NCI-H2196 (cell line): ENCODE results near the gene BUD23.
"Not testable (repeated sequence)": the region's sequence is repeated elsewhere in the genome, so short reads cannot be mapped to it uniquely, and the experiment has no call there.

Source experiments
- DNase-seq: peaks from one replicate; lab custom pipeline; 2025; ENCODE audit not compliant: unreplicated experiment; lab: John Stamatoyannopoulos, UW

The BUD23 gene, protein sequence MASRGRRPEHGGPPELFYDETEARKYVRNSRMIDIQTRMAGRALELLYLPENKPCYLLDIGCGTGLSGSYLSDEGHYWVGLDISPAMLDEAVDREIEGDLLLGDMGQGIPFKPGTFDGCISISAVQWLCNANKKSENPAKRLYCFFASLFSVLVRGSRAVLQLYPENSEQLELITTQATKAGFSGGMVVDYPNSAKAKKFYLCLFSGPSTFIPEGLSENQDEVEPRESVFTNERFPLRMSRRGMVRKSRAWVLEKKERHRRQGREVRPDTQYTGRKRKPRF

DNA sequence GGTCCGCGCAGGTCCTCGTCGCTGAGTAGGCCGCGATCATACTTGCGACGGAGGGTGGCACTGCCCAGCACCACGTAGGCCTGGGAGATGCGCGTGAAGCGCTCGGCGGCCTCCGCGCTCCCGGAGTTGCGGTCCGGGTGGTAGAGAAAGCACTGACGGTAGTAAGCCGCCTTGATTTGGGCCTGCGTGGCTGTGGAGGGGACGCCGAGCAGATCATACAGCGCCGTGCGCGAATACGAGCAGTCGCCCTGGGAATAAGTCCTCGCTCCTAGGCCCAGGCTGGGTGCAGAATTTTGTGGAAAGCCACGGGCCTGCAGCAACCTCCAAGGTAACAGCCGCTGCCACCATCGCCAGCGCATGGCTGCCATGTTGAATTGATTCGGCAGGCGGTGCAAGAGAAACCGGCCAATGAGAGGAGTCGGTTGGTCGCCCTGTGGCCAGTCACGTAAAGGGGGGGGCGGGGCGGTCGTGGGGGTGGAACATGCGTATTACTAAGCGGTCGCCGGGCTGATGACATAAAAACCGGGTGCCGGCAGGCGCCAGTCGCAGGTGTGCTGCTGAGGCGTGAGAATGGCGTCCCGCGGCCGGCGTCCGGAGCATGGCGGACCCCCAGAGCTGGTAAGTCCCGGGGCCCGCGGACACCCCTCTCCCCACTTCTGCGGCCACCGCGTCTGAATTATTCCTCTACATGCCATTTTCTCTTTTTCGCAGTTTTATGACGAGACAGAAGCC lies at the start of gene BUD23, which contains the start of gene DNAJC30:
Gene BUD23 (plus strand): TSS at position 542 of the 732 bp plus-strand sequence. CDS start 29 bp downstream, at position 571.
Gene DNAJC30 (minus strand): TSS at position 398 of the 732 bp plus-strand sequence. CDS start 30 bp downstream, at position 368.
- peak; percentile 92 for DNase-seq

DNA sequence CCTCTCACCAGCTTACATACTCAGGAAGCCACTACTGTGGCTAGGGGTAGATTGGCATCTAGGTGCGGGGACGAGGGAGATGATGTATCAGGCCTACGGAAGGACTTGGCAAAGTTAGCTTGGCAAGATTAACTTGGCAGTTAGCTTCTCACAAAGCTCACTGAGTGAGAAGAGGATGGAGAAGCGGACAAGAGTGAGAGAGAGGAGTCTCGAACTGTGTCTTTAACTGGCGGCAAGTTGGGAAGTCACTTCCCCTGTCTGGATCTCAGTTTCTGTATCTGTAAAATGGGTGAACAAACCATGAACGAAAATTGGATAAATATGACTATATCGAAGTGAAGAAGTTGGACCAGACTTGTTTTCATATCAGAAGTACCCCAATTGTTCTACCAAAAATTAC lies 49.6 kb upstream of the BUD23 start:
- no peak for DNase-seq

DNA sequence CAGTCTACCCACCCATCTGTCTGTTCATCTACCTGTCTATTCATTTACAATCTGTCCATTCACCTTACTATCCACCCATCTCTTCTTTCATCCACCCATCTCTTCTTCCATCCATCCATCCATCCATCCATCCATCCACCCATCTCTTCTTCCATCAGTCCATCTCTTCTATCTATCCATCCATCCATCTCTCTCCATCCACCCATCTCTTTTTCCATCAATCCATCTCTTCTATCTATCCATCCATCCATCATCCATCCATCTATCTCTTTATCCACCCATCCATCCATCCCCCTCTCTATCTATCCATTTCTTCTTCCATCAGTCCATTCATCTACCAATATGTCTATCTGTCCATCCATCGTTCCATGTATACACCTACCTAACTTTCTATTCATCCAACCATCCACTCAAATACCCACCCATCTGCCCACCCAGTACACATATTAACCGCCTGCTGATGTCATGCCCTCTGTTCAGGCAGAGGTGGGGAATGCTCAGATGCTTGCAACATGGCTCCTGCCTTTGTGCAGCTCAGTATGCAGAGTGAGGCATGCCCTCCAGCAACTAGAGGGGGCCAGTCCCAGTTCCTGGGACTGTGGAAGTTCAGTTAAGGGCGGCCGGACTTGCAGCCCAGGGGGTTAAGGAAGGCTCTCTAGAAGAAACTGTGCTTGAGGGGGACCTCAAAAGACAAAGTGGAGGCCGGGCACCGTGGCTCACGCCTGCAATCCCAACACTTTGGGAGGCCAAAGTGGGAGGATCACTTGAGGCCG lies 47.8 kb upstream of the BUD23 start:
- DNase-seq: no peak

DNA sequence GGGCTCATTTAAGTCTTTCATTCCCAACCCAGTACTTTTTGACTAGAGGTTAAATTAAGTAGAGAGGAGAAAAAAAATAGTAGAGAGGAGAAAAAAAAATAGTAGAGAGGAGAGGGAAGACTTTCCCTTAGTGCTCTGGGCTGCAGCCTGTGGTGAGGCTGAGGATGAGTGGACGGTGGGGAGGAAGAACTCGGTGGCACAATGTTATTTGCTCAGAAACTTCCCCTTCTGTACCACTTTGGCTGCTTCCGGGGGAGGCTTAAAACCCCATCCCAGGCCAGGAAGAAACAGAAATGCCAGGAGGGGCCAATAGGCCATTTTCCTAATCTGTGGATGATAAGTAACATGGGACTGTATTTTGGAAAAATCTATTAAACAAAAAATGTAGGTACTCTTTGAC lies 44.5 kb upstream of the BUD23 start:
- no peak for DNase-seq

DNA sequence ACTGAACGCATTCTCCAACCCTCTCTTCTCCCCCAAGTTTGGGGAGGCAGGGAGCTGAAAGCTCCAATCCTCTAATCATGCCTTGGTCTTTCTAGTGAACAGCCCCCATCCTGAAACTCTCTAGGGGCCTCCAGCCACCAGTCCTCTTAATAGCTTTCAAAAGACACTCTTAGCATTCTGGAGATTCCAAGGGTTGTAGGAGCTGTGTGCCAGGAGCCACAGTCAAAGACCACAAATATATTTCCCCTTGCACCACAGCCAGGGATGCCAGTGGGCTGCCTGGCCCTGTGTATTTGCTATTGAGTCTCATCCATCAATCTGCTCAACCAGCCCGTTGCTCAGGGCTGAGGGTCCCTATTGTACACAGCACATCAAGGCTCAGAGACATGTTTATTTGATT lies 40.6 kb upstream of the BUD23 start:
- DNase-seq: no peak

DNA sequence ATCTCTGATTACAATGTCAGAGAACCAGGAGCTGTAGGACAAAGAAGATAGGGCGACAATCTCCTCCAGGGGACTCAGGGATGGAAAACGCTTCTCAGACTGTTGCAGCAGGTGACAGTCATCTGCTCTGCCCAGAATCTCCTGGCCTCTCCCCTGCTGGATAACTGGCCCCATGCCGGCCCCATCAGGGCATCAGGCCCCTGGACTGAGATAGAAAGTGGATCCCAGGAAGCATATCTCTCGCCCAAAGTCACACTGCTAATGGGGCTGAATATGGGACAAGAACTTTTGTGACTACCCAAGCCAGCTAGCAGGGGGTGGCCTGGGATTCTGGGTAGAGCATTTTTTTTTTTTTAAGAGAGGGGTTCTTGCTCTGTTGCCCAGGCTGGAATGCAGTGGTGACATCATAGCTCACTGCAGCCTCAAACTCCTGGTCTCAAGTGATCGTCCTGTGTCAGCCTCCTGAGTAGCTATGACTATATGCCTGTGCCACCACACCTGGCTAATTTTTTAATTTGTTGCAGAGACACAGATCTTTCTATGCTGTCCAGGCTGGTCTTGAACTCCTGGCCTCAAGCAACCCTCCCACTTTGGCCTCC lies 38.6 kb upstream of the BUD23 start:
- no peak for DNase-seq

DNA sequence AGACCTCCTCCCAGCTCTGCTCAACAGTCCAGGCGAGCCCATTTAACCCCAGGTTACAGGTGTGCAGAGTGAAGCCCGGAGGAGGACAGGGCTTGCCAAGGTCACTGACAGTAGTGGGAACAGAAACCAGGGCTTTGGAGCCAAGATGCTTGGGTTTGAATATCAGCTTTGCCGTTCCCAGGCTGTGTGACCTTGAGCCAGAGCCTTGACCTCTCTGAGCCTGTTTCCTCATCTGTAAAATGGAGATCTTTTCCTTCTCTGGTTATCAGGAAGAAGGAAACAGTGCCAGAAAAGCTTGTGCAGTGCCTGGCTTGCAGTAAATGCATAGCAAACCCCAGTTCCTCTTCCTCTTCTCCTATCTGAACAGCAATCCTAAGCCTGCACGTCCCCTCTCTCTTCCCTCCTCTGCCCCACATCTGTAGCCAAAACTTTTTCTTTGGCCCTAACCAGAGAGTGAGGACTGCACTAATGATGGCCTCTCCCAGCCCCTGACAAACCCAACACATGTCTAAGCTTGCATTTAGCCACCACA lies 37.7 kb upstream of the BUD23 start:
- DNase-seq: no peak

DNA sequence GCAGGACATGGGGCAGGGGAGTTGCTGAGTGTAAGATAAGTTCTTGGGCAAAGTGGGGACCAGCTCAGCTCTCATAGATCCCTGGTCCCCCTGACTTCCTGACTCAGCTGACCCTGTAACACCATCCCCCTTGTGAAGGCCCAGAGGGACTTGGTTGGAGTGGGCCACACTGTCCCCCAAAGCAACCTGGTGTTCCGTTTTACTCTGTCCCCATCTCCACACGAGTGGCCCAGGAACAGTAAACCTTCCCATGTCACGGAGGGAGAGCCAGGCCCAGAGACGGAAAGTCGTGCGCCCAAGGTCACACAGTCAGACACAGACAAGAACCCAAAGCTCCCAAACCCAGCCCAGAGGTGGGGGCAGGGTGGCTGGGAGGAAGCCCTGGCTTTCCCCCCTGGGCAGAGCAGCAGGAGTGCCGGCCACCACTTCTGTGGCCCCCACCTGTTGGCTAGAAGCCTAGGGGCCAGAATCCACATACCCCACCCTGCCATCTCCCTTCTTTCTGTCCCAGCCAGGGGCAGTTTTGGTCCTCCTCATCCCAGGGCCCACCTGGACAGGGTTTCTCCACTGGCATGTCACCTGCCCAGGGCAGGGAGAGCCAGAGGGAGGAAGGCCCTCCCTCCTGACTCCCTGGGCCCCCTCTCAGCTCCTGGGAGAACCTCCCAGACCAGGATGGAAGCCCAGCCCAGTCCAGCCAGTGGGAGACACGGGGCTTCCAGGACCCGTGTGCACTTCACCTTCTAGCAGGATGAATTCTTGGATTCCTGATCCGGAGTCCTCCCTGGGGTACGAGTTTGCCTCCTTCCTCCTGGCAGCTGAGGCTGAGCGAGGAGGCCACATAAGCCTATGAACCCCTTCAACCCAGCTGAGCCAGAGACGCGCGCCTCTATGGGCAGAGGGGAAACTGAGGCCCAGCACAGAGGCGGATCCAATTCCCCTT lies 36.3 kb upstream of the BUD23 start:
- DNase-seq: no peak

DNA sequence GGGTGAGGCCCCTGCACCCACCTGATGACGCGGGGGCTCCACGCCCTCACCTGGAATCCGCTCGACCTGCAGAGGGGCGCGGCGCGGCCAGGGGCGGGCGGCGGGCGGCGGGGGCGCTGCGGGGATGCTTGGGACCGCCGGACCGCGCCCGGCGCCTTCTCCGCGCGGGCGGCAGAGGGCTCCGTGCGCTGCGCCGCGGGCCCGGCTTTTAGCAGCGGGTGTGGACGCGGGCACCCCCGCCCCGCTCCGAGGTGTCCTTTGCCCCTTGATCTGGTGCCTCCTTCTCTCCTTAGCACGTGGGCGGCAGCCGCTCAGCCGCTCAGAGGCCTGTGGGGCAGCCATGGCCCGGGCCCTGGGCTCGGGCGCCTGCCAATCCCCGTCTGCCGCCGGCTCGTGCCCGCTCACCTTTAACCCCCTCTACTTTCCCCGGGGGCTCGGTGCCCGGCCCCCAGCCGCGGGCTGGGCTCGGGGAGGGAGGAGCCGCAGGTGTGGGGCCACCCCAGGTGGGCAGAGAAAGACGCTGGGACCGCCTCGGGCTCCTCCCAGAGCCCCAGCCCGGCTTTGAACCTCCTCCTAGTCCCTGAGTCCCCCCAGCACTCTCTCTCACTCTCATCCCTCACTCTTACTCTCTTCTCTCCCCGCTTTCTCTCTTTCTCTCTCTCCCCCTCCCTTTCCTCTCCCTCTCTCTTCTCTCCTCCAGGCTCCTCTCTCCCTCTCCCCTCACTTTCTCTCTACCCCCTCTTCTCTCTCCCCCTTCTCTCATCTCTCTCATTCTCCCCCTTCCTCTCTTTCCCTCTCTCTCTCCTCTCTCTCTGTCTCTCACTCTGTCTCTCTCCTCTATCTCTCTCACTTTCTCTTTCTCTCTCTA lies 35.4 kb upstream of the BUD23 start:
- DNase-seq: peak; percentile 32

DNA sequence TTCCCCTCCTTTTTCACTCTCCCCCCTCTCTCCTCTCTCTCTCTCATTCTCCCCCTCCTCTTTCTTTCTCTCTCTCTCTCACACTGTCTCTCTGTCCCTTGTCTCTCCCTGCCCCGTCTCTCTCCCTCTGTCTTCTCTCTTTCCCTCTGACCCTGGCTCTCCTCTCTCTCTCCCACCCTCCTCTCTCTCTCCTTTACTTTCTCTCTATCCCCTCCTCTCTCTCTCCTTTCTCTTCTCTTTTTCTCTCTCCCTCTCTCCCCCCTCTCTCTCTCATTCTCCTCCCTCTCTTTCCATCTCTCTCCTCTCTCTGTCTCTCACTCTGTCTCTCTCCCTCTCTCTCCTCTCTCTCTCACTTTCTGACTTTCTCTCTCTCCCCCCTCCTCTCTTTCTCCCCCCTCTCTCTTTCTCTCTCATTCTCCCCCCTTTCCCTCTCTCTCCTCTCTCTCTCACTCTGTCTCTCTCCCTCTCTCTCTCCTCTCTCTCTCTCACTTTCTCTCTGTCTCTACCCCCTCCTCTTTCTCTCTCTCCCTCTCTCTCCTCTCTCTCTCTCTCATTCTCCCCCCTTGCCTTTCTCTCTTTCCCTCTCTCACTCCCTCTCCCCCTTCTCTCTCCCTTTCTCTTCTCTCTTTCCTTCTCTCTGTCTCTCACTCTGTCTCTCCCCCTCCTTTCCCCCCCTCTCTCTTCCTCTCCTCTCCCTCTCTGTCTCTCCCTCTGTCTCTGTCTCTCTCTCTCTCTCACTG lies 34.6 kb upstream of the BUD23 start:
- DNase-seq: no peak

DNA sequence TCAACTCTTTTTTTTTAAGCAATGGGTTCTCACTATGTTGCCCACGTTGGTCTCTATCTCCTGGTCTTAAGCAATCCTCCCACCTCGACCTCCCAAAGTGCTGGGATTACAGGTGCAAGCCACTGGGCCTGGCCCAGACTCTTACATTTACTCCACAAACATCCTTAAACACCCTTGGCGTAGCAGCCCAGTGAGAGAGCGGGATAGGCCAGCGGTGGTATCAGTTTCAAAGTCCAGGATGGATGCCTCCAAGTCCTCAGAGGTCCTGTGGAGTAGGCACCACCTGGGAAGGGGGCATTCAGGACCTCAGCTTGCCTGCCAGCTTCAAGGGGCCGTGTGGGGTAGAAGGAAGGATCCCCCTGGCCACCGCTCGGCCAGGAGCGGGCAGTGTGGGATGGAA lies 33.8 kb upstream of the BUD23 start:
- no peak for DNase-seq

DNA sequence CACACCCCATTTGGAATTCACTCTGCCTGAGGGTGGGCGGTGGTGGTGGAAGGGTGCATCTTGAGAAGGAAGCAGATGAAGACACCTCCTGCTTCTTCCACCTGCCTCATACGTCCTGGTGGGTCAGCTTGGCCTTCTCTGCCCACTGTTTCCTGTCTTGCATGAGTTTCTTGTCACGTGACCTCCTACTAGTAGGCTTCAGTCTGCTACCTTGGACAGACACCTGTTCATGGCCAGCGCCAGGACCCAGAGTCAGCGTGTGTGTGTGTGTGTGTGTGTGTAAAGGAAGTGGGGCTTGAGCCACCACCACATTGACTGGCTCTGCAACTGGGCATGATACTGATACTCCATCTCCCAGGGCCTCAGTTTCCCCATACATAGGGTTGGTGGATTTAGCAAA lies 32.9 kb upstream of the BUD23 start:
- no peak for DNase-seq

DNA sequence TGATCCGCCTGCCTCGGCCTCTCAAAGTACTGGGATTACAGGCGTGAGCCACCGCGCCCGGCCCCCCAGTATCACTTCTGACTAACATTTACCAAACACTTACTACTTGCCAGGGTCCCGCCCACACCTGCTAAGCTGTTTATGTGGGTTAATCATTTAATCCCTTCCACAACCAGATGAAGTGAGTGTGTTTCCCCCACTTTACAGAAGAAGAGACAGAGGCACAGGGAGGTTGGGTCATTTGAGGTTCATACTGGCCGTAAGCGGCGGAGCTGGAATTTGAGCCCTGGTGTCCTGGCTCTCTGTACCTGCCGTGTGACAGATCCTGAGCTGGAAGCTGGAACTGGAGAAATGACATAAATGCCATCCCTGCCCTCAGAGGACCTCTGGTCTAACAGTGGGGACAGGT lies 30.9 kb upstream of the BUD23 start:
- DNase-seq: no peak

DNA sequence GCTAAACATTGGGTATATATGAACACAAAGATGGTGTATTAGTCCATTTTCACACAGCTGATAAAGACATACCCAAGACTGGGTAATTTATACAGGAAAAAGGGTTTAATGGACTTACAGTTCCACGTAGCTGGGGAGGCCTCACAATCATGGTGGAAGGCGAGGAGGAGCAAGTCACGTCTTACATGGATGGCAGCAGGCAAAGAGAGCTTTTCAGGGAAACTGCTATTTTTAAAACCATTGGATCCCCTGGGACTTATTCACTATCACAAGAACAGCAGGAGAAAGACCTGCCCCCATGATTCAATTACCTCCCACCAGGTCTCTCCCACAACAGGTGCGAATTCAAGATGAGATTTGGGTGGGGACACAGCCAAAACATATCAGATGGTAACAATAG lies 28.1 kb upstream of the BUD23 start:
- not testable (repeated sequence) for DNase-seq

DNA sequence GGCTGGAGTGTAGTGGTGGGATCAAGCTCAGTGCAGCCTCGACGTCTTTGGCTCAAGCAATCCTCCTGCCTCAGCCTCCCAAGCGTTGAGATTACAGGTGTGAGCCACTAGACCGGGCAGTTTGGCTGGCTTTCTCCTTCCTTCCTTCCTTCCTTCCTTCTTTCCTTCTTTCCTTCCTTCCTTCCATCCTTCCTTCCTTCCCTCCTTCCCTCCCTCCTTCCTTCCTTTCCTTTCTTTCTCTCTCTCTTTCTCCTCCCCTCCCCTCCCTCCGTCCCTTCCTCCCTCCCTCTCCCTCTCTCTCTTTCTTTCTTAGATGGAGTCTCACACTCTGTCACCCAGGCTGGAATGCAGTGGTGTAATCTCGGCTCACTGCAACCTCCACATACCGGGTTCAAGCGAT lies 23.4 kb upstream of the BUD23 start:
- DNase-seq: no peak

DNA sequence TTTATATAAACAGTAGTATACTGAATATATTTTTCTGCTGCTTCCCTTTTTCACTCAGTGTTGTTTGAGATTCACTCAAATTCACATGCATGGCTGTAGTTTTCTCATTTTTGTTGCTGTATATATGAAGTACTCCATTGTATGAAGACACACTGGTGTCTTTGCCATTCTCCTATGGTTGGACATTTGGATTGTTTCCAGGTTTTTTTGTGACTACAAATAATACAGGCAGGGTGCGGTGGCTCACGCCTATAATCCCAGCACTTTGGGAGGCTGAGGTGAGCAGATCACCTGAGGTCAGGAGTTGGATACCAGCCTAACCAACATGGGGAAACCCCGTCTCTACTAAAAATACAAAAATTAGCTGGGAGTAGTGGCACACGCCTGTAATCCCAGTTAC lies 22.8 kb upstream of the BUD23 start:
- DNase-seq: not testable (repeated sequence)

DNA sequence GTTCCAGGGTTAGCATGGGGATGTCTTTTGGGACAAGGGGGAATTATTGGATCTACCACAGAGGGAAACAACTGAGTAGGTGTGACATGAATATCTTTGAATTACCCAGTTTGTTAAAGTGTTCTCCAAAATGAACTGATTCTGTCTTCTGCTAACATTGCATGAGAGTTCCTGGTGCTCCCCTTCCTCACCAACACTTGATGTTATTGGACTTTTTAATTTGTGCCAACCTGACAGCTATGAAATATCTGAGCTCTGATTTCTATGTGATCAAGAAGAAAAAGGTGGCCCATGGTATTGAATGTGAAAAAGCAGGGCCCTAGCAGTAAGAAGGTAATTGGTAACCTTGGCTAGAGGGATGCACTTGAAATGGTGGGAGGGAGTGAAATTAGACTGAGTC lies 20.4 kb upstream of the BUD23 start:
- DNase-seq: no peak

DNA sequence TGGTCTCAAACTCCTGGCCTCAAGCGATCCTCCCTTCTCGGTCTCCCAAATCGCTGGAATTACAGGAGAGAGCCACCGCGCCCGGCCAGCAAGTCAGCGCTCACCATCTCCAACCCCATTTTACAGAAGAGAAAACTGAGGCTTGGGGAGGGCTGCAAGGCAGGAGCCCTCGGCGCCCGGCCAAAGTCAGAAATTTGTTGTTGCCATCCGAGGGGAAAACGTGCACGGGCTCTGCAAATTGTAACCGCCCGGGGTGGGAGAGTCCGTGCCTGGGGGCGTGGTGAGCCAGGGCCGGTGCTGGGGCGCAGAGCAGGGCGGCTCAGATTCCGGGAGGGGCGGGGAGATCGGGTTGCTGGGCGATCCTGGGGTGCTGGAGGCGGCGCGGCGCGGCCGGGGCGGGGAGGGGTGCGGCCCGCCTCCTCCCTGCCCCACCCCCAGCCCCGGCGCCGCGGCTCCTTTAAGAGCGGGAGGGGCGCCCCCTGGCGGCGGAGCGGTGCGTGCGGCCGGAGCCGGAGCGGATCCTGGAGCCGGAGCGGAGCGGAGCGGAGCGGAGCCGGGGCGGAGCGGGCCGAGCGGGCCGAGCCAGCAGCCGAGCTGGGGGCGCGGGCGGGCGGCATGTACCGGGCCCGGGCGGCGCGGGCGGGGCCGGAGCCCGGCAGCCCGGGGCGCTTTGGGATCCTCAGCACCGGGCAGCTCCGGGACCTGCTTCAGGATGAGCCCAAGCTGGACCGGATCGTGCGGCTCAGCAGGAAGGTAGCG lies 15.9 kb upstream of the BUD23 start, which contains the start of gene VPS37D:
Gene VPS37D (plus strand): TSS at position 488 of the 759 bp plus-strand sequence. CDS start 128 bp downstream, at position 616.
- DNase-seq: peak; percentile 95
